NOMO-1 treated with dmso at 0.1 percent for 144 hours (cell line): ENCODE data around the gene SKIC2.
A peak's percentile ranks its signal among the peaks of the same experiment; 100 is the strongest.
"Not testable (repeated sequence)": the region's sequence is repeated elsewhere in the genome, so short reads cannot be mapped to it uniquely, and the experiment has no call there.

Experiments used
- DNase-seq: peaks from one replicate; lab custom pipeline; 2025; ENCODE audit not compliant: unreplicated experiment; lab: John Stamatoyannopoulos, UW

SKIC2 gene

DNA sequence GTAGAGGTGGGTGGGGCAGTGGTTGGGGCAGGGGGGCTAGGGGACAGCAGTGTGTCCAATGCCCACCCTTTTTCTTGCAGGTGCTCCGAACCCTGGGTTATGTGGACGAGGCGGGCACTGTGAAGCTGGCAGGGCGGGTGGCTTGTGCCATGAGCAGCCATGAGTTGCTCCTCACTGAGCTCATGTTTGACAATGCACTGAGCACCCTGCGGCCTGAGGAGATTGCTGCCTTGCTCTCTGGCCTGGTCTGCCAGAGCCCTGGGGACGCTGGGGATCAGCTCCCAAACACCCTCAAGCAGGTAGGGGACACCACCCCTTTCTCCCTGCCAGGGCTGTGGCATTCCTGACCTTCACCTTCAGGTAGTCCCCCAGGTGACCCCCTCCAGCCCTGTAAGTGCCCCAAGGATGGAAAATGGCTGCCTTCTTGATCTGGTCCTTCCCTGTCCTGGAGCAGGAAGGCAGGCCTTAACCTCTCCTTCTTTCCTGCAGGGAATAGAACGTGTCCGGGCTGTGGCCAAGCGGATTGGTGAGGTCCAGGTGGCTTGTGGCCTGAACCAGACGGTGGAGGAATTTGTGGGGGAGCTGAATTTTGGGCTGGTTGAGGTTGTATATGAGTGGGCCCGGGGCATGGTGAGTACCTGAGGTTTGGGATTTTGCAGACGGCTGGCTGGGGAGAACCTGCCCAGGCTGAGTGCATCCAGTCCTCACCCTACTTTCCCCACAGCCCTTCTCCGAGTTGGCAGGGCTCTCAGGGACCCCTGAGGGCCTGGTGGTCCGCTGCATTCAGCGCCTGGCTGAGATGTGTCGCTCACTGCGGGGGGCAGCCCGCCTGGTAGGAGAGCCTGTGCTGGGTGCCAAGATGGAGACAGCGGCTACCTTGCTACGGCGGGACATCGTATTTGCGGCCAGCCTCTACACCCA, 10.1 kb downstream of the SKIC2 start:
- no peak for DNase-seq

DNA sequence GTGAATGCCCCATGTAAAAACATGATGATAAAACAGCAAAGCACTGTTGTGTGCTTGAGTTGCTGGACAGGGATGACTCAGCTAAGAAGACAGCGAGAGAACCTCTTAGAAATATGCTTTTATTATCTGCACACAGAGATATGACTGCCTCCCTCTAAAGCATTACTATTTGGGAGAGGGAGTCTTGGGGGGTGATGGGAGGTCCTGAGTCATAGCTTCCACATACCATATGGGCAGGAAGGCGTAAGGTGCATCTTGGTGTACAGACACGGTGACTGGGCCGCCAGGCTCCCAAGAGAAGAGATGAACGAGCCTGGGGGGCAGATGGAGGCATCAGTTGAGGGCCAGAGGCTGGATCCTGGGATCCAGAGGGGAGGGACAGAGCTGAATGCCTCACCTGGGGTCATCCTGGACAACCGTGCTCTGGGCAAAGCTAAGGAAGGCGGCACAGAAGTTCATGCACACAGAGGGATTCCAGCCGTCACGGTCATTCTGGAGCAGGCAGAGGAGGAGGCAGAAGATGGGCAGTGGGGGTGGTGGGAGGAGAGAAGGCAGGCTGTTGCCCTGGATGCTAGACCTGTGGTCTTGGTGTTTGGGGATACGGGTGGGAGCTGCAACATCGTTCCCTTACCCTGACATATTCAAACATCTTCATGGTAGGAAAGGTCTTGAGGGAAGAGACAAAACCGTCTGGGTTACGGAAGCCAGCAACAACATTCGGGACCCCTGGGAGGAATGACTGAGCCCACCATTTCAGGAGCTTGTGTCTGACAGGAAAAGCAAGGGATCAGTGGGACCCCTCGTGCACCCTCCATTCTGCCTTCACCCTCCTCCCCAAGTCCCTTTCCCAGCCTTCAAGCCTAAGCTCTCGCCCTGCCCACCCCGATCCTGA, 11.0 kb downstream of the SKIC2 start:
- DNase-seq: no peak

DNA sequence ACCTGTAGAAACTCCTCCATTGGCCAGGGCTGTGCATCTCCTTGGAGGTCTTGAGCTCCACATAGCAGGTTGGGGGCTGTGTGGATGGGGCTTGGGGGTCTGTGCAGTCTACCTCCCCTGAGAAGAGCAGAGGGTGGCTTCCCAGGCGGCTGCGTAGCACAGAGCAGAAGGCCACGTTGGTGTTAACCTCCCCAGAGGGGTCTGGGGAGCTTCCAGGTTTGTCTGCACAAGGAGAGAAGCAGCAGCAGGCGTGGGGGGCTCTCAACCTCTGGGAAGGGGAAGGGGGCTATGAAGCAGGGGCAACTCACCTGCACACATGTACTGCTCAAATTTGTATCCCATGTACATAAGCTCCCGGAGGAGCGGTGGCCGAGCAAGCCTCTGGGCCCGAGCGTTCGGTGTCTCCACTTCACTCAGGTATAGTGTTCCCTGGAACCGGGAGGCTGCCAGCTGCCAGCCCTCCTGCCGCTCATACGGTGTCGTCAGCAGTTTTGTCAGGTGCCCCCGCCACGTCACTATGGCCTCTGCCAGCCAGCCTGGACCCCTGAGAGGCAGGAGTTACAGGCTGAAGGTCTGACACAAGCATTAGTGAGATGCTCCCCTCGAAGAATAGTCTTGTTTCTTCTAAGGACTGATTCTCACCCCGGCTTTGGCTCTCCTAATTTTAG, 11.8 kb downstream of the SKIC2 start:
- DNase-seq: no peak

DNA sequence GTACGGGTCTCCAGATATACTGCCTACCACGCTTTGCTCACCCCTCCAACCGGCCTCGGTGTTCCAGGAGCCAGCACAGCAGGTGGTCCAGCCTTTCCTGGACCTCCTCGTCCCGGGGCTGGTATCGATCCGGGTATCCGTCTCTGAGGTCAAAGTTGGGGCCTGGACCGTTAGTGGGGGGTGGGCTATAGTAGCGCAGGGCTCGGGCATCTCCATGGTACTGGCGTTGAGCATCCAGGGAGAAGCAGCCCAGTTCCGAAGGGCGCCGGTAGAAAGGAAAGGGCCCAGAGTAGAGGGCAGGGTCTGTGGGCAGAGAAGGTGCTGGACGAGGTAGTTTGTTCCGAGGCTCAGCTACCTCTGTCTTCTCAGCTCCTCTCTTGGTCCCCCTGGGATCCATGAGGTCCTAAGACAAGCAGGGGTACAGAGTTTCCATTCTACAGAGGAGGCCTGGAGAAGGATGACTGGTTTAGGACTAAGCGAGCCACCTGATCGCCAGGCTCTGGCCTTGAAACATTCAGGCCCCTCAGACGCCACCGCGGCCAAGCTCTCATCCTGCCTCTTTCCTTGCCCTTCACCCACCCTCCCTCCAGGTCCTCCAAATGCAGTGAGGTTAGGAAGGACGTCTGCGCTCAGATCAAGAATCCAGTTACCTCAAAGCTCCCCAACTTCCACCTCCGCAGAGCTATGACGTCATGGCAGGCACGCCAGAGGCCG, 12.5 kb downstream of the SKIC2 start:
- no peak for DNase-seq

DNA sequence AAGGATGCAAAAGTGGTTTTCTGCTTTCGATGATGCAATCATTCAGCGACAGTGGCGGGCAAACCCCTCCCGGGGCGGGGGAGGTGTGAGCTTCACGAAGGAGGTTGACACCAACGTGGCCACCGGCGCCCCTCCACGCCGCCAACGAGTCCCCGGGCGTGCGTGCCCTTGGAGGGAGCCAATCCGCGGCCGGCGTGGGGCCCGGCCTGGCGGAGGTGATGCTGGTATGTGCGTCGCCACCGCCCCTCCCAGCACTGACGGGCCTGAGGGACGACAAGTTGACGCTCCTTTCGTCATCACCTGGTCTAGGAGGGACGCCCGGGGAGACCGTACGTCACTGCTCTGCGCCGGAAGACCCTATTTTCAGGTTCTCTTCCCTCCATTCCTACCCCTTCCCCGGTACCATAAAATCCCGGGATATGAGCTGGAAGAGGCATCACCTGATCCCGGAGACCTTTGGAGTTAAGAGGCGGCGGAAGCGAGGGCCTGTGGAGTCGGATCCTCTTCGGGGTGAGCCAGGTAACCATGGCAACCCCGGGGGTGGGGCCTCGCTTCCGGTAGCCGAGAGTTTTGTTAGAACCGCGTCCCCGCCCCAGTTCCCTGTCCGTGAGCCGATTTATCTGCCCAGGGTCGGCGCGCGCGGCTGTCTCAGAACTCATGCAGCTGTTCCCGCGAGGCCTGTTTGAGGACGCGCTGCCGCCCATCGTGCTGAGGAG, 13.2 kb downstream of the SKIC2 start, which contains the start of gene DXO:
Gene DXO (minus strand): TSS at position 146 of the 716 bp plus-strand sequence. CDS start 463 bp downstream, outside the sequence.
- DNase-seq: peak; percentile 95

DNA sequence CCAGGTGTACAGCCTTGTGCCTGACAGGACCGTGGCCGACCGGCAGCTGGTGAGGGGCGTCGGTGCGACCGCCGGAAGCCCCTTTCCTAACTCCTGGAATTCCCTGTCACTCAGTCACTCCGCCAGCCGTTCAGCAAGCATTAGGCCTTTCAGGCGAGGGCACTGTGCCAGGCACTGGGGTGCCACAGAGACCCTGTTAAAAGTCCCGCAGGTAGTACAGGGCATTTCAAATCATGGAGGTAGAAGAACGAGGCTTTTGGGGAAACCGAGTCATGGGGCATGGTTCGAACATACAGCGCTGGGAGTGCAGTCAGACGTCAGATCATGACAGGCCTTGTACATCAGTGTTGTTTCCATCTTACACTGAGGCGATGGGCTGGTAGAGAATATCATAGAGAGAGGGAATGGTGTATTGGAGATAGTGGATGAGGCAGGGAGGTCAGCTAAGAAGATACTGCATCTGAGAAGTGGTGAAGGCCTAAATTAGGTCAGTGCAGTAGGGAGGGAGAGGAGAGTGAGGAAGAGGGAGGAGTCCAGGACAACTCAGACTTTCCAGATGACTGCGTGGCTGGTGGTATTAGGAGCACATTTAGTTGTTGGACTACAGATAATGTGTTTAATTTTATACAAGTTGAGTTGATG, 13.9 kb downstream of the SKIC2 start:
- no peak for DNase-seq

DNA sequence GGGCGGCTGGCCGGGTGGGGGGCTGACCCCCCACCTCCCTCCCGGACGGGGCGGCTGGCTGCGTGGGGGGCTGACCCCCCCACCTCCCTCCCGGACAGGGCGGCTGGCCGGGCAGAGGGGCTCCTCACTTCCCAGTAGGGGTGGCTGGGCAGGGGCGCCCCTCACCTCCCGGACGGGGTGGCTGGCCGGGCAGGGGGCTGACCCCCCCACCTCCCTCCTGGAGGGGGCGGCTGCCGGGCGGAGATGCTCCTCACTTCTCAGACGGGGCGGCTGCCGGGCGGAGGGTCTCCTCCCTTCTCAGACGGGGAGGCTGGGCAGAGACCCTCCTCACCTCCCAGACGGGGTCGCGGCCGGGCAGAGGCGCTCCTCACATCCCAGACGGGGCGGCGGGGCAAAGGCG, 17.1 kb downstream of the SKIC2 start:
- not testable (repeated sequence) for DNase-seq

DNA sequence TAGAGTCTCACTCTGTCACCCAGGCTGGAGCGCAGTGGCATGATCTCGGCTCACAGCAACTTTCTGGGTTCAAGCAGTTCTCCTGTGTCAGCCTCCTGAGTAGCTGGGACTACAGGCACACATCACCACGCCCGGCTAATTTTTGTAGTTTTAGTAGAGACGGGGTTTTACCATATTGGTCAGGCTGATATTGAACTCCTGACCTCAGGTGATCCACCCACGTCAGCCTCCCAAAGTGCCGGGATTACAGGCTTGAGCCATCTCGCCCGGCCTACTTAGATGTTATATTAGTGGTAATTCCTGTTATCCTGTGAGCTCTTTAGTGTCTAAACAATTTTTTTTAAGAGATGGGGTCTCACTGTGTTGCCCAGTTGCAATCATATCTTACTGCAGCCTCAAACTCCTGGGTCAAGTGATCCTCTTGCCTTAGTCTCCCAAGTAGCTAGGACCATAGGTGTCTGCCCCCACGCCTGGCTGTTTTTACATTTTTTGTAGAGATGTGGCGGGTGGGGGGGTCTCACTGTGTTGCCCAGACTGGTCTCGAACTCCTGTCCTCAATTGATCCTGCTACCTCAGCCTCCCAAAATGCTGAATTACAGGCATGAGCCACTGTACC, 18.9 kb downstream of the SKIC2 start:
- DNase-seq: no peak

DNA sequence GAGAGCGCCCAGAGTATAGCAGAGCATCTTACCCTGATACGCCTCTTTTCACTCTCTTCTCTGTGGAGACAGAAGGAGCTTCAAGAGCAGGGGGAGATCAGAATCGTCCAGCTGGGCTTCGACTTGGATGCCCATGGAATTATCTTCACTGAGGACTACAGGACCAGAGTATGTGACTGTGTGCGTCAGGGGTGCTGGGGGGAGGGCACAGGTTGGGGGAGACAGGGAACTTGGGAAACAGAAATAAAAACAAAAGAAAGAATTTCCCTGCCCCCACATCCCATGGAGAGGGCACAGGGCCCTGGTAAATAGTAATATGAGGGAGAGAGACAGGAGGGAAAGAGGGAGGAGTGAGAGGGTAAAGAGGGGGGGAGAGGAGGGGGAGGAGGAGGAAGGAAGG, 19.9 kb downstream of the SKIC2 start:
- no peak for DNase-seq

DNA sequence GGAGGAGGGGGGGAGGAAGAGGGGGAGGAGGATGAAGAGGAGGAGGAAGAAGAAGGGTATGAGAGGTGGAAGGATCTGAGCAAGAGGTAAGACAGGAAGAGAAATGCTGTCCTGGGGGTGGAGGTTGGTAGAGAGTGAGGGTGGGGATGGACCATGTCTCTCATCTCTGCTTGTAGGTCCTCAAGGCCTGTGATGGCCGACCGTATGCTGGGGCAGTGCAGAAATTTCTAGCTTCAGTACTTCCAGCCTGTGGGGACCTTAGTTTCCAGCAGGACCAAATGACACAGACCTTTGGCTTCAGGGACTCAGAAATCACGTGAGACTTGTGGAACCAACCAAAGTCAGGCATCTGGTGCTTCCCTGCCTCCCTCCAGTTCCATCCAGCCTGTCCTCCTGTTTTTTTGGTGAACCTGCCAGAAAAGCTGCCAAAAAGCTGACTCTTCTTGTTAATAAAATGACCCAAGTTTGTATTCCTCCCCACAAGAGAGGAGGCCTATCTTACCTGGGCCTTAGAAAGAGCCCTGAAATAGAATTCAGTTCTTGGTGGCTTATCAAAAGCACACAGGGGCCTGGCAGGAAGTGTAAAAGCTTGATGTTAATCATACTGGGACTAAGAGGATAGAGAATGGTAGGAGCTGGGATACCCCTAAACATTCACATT, 20.4 kb downstream of the SKIC2 start:
- DNase-seq: no peak

DNA sequence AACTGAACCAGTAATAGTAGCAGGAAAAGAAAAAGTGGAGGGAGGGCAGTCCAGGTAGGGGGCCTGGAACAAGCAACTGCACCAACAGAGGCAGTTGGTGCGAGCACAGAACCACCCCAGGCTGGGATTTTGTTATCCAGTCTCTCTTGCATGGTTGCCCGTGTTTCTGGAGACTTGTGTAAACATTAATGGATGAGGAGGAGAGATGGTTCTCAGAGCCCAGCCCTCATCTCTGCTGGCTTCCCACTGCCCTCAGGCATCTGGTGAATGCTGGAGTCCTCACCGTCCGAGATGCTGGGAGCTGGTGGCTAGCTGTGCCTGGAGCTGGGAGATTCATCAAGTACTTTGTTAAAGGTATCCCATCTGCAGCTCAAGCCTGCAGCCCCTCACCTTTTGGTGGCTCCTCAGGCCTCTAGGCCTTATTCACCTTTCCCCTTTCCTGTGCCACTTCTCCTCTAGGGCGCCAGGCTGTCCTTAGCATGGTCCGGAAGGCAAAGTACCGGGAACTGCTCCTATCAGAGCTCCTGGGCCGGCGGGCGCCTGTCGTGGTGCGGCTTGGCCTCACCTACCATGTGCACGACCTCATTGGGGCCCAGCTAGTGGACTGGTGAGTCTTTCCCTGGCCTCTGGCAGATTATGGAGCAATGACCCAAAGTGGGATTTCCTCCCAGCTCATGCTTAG, 21.4 kb downstream of the SKIC2 start:
- not testable (repeated sequence) for DNase-seq

DNA sequence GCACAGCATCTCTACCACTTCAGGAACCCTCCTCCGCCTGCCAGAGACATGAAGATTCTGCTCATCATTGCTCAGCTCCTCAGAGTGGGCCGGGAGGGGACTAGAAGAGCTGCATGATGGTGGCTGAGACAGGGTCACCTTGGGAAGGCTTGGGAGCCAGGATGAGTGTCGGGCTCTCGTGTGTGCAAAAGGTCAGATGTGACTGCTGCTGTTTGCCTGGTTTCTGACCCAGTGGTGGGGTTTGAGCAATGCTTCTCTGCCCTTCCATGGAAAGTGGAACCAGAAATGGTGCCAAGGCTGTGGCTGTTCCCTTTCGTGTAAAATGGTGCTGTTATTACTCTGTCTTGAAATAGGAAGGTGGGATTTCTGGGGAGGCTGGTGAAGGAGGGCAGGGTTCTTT, 22.0 kb downstream of the SKIC2 start:
- DNase-seq: not testable (repeated sequence)

DNA sequence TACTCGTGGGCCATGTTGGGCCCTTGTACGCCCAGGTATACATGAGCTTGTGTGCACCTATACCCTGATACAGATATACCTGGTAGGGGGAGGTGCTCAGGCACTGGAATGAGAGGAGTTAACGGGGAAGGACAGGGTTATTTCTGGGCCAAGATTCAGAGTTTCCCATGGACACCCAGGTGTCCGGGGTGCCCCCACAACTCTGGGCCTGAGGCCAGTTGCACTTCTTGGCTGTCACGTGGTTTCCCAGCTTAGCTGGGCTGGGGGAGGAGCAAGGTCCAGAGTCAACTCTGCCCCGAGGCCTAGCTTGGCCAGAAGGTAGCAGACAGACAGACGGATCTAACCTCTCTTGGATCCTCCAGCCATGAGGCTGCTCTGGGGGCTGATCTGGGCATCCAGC, 22.8 kb downstream of the SKIC2 start, which contains the start of gene C4A:
Gene C4A (plus strand): TSS at position 314 of the 400 bp plus-strand sequence. CDS start 51 bp downstream, at position 365.
- DNase-seq: not testable (repeated sequence)

DNA sequence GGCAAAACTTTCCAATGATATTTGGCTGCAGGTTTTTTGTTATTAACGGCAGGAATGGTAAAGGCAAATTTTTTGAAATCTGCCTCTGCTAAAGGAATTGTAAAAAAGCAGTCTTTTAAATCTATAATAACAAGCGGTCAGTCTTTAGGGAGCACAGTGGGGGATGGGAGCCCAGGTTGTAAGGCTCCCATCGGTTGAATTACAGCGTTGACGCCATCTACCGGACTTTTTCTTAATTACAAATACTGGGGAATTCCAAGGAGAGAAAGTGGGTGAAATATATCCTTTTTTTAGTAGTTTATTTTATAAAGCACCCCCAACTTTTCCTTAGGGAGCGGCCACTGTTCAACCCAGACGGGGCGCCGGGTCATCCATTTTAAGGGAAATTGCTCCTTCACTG, 30.4 kb downstream of the SKIC2 start:
- DNase-seq: not testable (repeated sequence)

DNA sequence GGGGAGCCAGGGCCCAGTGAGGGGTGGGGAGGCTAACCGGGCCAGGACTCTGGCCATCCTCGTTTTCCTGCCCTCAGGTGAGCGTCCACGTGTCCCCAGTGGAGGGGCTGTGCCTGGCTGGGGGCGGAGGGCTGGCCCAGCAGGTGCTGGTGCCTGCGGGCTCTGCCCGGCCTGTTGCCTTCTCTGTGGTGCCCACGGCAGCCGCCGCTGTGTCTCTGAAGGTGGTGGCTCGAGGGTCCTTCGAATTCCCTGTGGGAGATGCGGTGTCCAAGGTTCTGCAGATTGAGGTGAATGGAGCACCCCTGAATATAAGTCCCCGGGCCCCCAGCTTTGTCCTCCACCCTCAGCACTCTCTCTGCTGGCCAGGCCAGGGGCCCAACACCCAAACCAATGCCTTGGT, 35.4 kb downstream of the SKIC2 start:
- not testable (repeated sequence) for DNase-seq

DNA sequence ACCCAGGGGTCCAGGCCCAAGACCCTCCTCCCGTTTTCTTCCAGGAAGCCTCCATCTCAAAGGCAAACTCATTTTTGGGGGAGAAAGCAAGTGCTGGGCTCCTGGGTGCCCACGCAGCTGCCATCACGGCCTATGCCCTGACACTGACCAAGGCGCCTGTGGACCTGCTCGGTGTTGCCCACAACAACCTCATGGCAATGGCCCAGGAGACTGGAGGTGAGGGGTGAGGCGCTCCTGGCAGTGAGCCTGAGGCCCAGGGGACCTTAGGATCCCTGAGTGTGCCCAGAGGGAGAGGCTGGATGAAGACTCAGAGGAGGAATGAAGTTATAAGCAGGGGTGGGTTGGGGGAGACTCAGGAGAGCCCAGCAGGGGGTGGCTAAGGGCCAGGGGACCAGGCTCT, 37.4 kb downstream of the SKIC2 start:
- not testable (repeated sequence) for DNase-seq

DNA sequence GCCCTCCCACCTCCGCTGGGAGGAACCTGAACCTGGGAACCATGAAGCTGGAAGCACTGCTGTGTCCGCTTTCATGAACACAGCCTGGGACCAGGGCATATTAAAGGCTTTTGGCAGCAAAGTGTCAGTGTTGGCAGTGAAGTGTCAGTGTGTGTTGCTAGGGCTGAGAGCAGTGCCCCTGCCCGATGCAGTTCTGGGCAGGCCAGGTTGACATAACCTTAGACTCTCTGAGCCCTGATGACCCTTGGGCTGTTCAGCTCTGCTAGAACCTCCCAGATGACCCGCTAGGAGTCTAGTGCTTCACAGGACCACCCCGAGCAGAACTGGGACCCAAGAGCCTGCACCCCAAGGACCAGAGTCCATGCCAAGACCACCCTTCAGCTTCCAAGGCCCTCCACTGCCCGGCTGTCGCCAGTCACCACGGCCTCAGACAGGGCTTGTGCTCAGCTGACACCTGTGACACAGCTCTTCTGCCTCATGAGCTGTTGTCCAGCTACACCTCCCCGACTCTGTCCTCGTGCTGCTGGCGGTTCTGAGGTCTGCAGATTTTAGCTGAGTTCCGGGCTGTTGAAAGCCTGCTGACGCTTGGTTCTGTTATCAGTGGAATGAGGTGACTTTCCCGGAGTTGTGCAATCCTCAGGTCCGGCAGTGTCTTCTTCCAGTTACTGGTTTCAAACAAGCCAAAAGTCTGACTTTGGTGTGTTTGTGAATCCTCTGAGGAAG, 43.7 kb downstream of the SKIC2 start:
- not testable (repeated sequence) for DNase-seq
